ENCODE measurements around the gene PDK2.
A peak's percentile ranks its signal among the peaks of the same experiment; 100 is the strongest.

Gene PDK2

GRCh38 chr17:50139950-50140885 is 45.1 kb downstream of the PDK2 start:
- DNase-seq, result peak; percentile 76

GRCh38 chr17:50141026-50141744 is 46.0 kb downstream of the PDK2 start:
- no peak for DNase-seq

- DNase-seq, result no peak
Observed at GRCh38 chr17:50141745-50142110, 46.6 kb downstream of the PDK2 start.

- DNase-seq, result no peak
Observed at GRCh38 chr17:50143461-50144176, 48.5 kb downstream of the PDK2 start.

GRCh38 chr17:50144355-50144754 is 49.2 kb downstream of the PDK2 start:
- DNase-seq, result no peak

- no peak for DNase-seq
Observed at GRCh38 chr17:50144845-50145531, 49.8 kb downstream of the PDK2 start.

- DNase-seq, result no peak
Observed at GRCh38 chr17:50145532-50146229, 50.5 kb downstream of the PDK2 start.

- DNase-seq, result no peak
Observed at GRCh38 chr17:50146230-50146926, 51.2 kb downstream of the PDK2 start.

GRCh38 chr17:50146927-50147665 is 51.9 kb downstream of the PDK2 start:
- DNase-seq, result no peak

GRCh38 chr17:50147841-50148225 is 52.7 kb downstream of the PDK2 start:
- no peak for DNase-seq

GRCh38 chr17:50148226-50149090 is 53.3 kb downstream of the PDK2 start:
- peak; percentile 51 for DNase-seq

GRCh38 chr17:50149091-50149416 is 53.9 kb downstream of the PDK2 start:
- no peak for DNase-seq

GRCh38 chr17:50149417-50150353 is 54.5 kb downstream of the PDK2 start:
- peak; percentile 63 for DNase-seq

- no peak for DNase-seq
Observed at GRCh38 chr17:50150354-50151040, 55.3 kb downstream of the PDK2 start, which contains the start of gene PPP1R9B. PPP1R9B (minus strand) TSS chr17:50150677; CDS start chr17:50150513, 164 bp downstream.

- DNase-seq, result peak; percentile 82
Observed at GRCh38 chr17:50151041-50151936, 56.1 kb downstream of the PDK2 start.

GRCh38 chr17:50151937-50152547 is 56.9 kb downstream of the PDK2 start:
- peak; percentile 57 for DNase-seq

Measured in central memory CD4-positive, alpha-beta T cell (primary cell).